ENCODE results near the gene RPL39L.
A peak's percentile ranks its signal among the peaks of the same experiment; 100 is the strongest.

The RPL39L gene

GRCh38 chr3:187139126-187139894, at the start of gene RPL39L:
TSS of gene RPL39L (minus strand) at chr3:187139496. CDS start at chr3:187121300, 18,196 bp downstream.
- peak; percentile 97 for DNase-seq (ENCODE audit: low spot score)
- in situ Hi-C loops (cut with MboI; ENCODE audit: low sequenced_read_pairs, unreplicated experiment) = no loop called here

GRCh38 chr3:187188931-187189330, 49.6 kb upstream of the RPL39L start:
- in situ Hi-C loops (cut with MboI; ENCODE audit: low sequenced_read_pairs, unreplicated experiment) = no loop called here
- no peak for TF ChIP-seq CTCF (IDR thresholded peaks at IDR 0.05; ENCODE audit: borderline replicate concordance, control extremely low read depth, extremely low read depth, insufficient read depth, missing control alignments)
- no peak for DNase-seq (ENCODE audit: low spot score)

More at GRCh38 chr3:187139126-187139894, at the start of gene RPL39L:
- TF ChIP-seq CTCF (IDR thresholded peaks at IDR 0.05; ENCODE audit: borderline replicate concordance, control extremely low read depth, extremely low read depth, insufficient read depth, missing control alignments) = peak; percentile 92

- no peak for DNase-seq (ENCODE audit: low spot score)
- TF ChIP-seq CTCF (IDR thresholded peaks at IDR 0.05; ENCODE audit: borderline replicate concordance, control extremely low read depth, extremely low read depth, insufficient read depth, missing control alignments) = no peak
- in situ Hi-C loops (cut with MboI; ENCODE audit: low sequenced_read_pairs, unreplicated experiment) = no loop called here
These were observed 47.6 kb upstream of the RPL39L start for GRCh38 chr3:187186801-187187421.

GRCh38 chr3:187186375-187186774, 47.1 kb upstream of the RPL39L start:
- no peak for TF ChIP-seq CTCF (IDR thresholded peaks at IDR 0.05; ENCODE audit: borderline replicate concordance, control extremely low read depth, extremely low read depth, insufficient read depth, missing control alignments)
- DNase-seq (ENCODE audit: low spot score) = no peak
- in situ Hi-C loops (cut with MboI; ENCODE audit: low sequenced_read_pairs, unreplicated experiment) = no loop called here

- in situ Hi-C loops (cut with MboI; ENCODE audit: low sequenced_read_pairs, unreplicated experiment) = no loop called here
- DNase-seq (ENCODE audit: low spot score) = no peak
These were observed 46.5 kb upstream of the RPL39L start for GRCh38 chr3:187185759-187186158.

GRCh38 chr3:187183903-187184302, 44.6 kb upstream of the RPL39L start:
- in situ Hi-C loops (cut with MboI; ENCODE audit: low sequenced_read_pairs, unreplicated experiment) = no loop called here
- no peak for DNase-seq (ENCODE audit: low spot score)
- TF ChIP-seq CTCF (IDR thresholded peaks at IDR 0.05; ENCODE audit: borderline replicate concordance, control extremely low read depth, extremely low read depth, insufficient read depth, missing control alignments) = no peak

More at GRCh38 chr3:187185759-187186158, 46.5 kb upstream of the RPL39L start:
- no peak for TF ChIP-seq CTCF (IDR thresholded peaks at IDR 0.05; ENCODE audit: borderline replicate concordance, control extremely low read depth, extremely low read depth, insufficient read depth, missing control alignments)
